Left lung (tissue), 10 donors: ENCODE measurements around the gene FHOD3. TPM values are rescaled to one million over a fixed set of nuclear protein-coding genes. Genes with fewer than 3 reads are reported as not detected.

Experiments used
- ATAC-seq: fragments of 200-7000 bp; cut with Tn5 transposase; one replicate; pipeline ENCODE4 v1.9.1; 2020; ENCODE audit warnings: moderate library complexity
- DNase-seq, 4 donors: peaks; one replicate each; pipeline ENCODE4 v3.0.0-alpha.2; 2013 to 2020
- H3K27ac ChIP-seq, 2 donors: fragments of 200-600 bp; sonication (generic) in 1 of 2; one replicate each; pipeline versions ENCODE4 v1.5.0 to v1.8.0; 2020 to 2021
- H3K27me3 ChIP-seq, 2 donors: fragments of 200-600 bp; sonication (generic) in 1 of 2; one replicate each; pipeline versions ENCODE4 v1.5.0 to v1.8.0; 2020 to 2021
- H3K36me3 ChIP-seq, 2 donors: fragments of 200-600 bp; sonication (generic) in 1 of 2; one replicate each; pipeline versions ENCODE4 v1.5.0 to v1.8.0; 2020 to 2021
- H3K4me1 ChIP-seq, 2 donors: fragments of 200-600 bp; one replicate each; pipeline ENCODE4 v1.8.0; 2021
- H3K4me3 ChIP-seq, 2 donors: fragments of 200-600 bp; sonication (generic) in 1 of 2; one replicate each; pipeline versions ENCODE4 v1.5.0 to v1.8.0; 2020 to 2021; ENCODE audit warnings: mild to moderate bottlenecking in 1 of 2
- H3K9me3 ChIP-seq, 2 donors: fragments of 200-600 bp; sonication (generic) in 1 of 2; one replicate each; pipeline versions ENCODE4 v1.5.0 to v1.8.0; 2020 to 2021
- CTCF ChIP-seq, 2 donors: fragments of 200-600 bp; sonication (generic) in 1 of 2; IDR thresholded peaks; one replicate each; pipeline versions ENCODE4 v1.5.0 to v1.8.0; 2021; ENCODE audit warnings: antibody characterized with exemption in 2 of 2
- intact Hi-C, 2 donors: fragments of 100-400 bp; cut with DNase I; formaldehyde crosslinking; loops; one replicate each; pipeline versions ENCODE4 v1.11.2 to v1.14.2; 2022
- polyA plus RNA-seq, 6 donors: library from polyadenylated mRNA; unstranded; fragments of 120-200 nt; gene quantifications; one replicate each; pipeline ENCODE4 v1.2.1, GENCODE V29; 2013; ENCODE audit not compliant: insufficient read length in 6 of 6
- total RNA-seq, 2 donors: library from RNA; stranded (reverse); fragmentation: NEBNext Ultra II Directional; extraction: Animal tissue kit (Norgen Biotek cat#: 25700); gene quantifications; one replicate each; pipeline ENCODE4 v1.2.1, GENCODE V29; 2021
- donor health status: DM: no; HTN: yes; CAD: no.
- donor health status: DM: no; HTN: no; CAD: no.

Gene FHOD3
- total and polyA plus RNA-seq, 8 donors = 0.55 to 2.9 (median 1.5) TPM

- ATAC-seq = no peak
- Histone ChIP-seq H3K27ac (no peak overlapping the region), H3K4me3 (no peak overlapping the region), H3K4me1 (no peaks in the 10 kb centered on the region), H3K27me3 (no peaks in the 10 kb centered on the region), H3K9me3 (no peaks in the 10 kb centered on the region), H3K36me3 (no peaks in the 10 kb centered on the region)
- intact Hi-C loops = no loop called here
- no peak for TF ChIP-seq CTCF (IDR thresholded peaks at IDR 0.05)
- DNase-seq = no peak
These were observed 44.4 kb downstream of the FHOD3 start for GRCh38 chr18:36341944-36342343.

- ATAC-seq = no peak
- H3K36me3 ChIP-seq = no peaks in the 10 kb centered on the region
- no peaks in the 10 kb centered on the region for H3K4me1 ChIP-seq
- TF ChIP-seq CTCF (IDR thresholded peaks at IDR 0.05) = no peak
- no peaks in the 10 kb centered on the region for H3K9me3 ChIP-seq
- intact Hi-C loops = no loop called here
- no peak overlapping the region for H3K4me3 ChIP-seq
- DNase-seq = no peak
- peaks cover 0 to 9% of the 10 kb centered on the region in 2 donors for H3K27me3 ChIP-seq
- no peak overlapping the region for H3K27ac ChIP-seq
These were observed 50.8 kb downstream of the FHOD3 start for GRCh38 chr18:36348331-36348730.

GRCh38 chr18:36348971-36349417 lies 51.5 kb downstream of the FHOD3 start:
- Histone ChIP-seq H3K27me3 (peaks cover 0 to 9% of the 10 kb centered on the region in 2 donors), H3K36me3 (no peaks in the 10 kb centered on the region), H3K4me3 (no peak overlapping the region), H3K9me3 (no peaks in the 10 kb centered on the region), H3K27ac (no peak overlapping the region), H3K4me1 (no peaks in the 10 kb centered on the region)
- intact Hi-C loops = no loop called here
- TF ChIP-seq CTCF (IDR thresholded peaks at IDR 0.05) = no peak
- ATAC-seq = no peak
- DNase-seq = no peak

GRCh38 chr18:36349552-36349951 lies 52.0 kb downstream of the FHOD3 start:
- no peak for TF ChIP-seq CTCF (IDR thresholded peaks at IDR 0.05)
- H3K36me3 ChIP-seq = no peaks in the 10 kb centered on the region
- ATAC-seq (no peak), DNase-seq (no peak)
- H3K4me1 ChIP-seq = no peaks in the 10 kb centered on the region
- no peak overlapping the region for H3K4me3 ChIP-seq
- peaks cover 0 to 9% of the 10 kb centered on the region in 2 donors for H3K27me3 ChIP-seq
- intact Hi-C loops = no loop called here
- no peak overlapping the region for H3K27ac ChIP-seq
- H3K9me3 ChIP-seq = no peaks in the 10 kb centered on the region

GRCh38 chr18:36350251-36350651 lies 52.7 kb downstream of the FHOD3 start:
- ATAC-seq = no peak
- H3K27me3 ChIP-seq = peaks cover 0 to 9% of the 10 kb centered on the region in 2 donors
- H3K27ac ChIP-seq = no peak overlapping the region
- no peak for TF ChIP-seq CTCF (IDR thresholded peaks at IDR 0.05)
- H3K9me3 ChIP-seq = no peaks in the 10 kb centered on the region
- no peak overlapping the region for H3K4me3 ChIP-seq
- no peaks in the 10 kb centered on the region for H3K36me3 ChIP-seq
- H3K4me1 ChIP-seq = no peaks in the 10 kb centered on the region
- DNase-seq = no peak
- intact Hi-C loops = no loop called here
